Heart left ventricle (tissue), 13 donors: ENCODE data around the gene CFAP47.

Experiments used
- CTCF ChIP-seq, 12 donors: fragments of 200-600 bp; sonication (generic) in 4 of 12; IDR thresholded peaks; one replicate each; pipeline versions ENCODE4 v1.5.0 to v1.8.0; 2018 to 2022; ENCODE audit warnings: antibody characterized with exemption in 12 of 12, mild to moderate bottlenecking in 5 of 12
- POLR2A ChIP-seq, 2 donors: fragments of 450-650 bp; IDR thresholded peaks; one replicate each; pipeline ENCODE4 v1.6.1; 2017; ENCODE audit warnings: antibody characterized with exemption in 2 of 2, mild to moderate bottlenecking in 2 of 2, moderate library complexity in 2 of 2
- donor health status: ischemic (EF 13 %, LVEDD 7.1; RV severe dilation, severe dysfunction).
- donor health status: DM: no; HTN: yes; CAD: no.
- donor health status: DM: no; HTN: no; CAD: no.
- donor health status: ischemic (EF 25% LVEDD 6.9; RV normal size, moderate dysfunction).
- donor health status: ischemic (EF 25% LVEDD 5.7; RV mildly dilated, moderate dysfunction).
- donor health status: ischemic (EF 35%, LVEDD 5.7; RV mildly dilated, moderate dysfunction).
- donor health status: nonischemic (EF 11% LVEDD 7.7; RV severe dilation, severe dysfunction).
- donor health status: DM: yes; HTN: yes; CAD: no.
- donor health status: PGD.
- donor health status: ischemic (EF 29% LVEDD 5.4; RV normal size, mild dysfunction).
- donor health status: nonischemic (EF 23%, LVEDD 6.1; RV moderate dilation, normal function).

- TF ChIP-seq POLR2A (IDR thresholded peaks at IDR 0.05) (no peak), CTCF (IDR thresholded peaks at IDR 0.05) (no peak)
These were observed 394.8 kb downstream of the CFAP47 start for GRCh38 chrX:36314303-36314702.
